Skeletal muscle tissue (tissue), 4 donors: ENCODE results near the gene PLEKHM2. TPM values are rescaled to one million over a fixed set of nuclear protein-coding genes. Genes with fewer than 3 reads are reported as not detected.

Experiments used
- H3K27ac ChIP-seq: one replicate; pipeline ENCODE4 v1.7.0; 2013; ENCODE audit warnings: mild to moderate bottlenecking, low read depth, low read length, inconsistent platforms
- H3K27me3 ChIP-seq, 3 donors: one replicate each; pipeline ENCODE4 v1.7.0; 2013; ENCODE audit warnings: low read length in 3 of 3; ENCODE audit not compliant: control insufficient read depth in 3 of 3, insufficient read depth in 3 of 3
- H3K36me3 ChIP-seq, 3 donors: one replicate each; pipeline ENCODE4 v1.7.0; 2013; ENCODE audit warnings: low read length in 3 of 3; ENCODE audit not compliant: control insufficient read depth in 3 of 3, insufficient read depth in 3 of 3
- H3K4me1 ChIP-seq, 3 donors: one replicate each; pipeline ENCODE4 v1.7.0; 2013; ENCODE audit warnings: low read length in 3 of 3, mild to moderate bottlenecking in 3 of 3; ENCODE audit not compliant: control insufficient read depth in 3 of 3, insufficient read depth in 3 of 3
- H3K4me3 ChIP-seq, 3 donors: one replicate each; pipeline ENCODE4 v1.7.0; 2013; ENCODE audit warnings: low read length in 3 of 3
- H3K9ac ChIP-seq, 3 donors: one replicate each; pipeline ENCODE4 v1.7.0; 2013; ENCODE audit warnings: low read length in 3 of 3, mild to moderate bottlenecking in 3 of 3, moderate library complexity in 2 of 3, low read depth in 1 of 3
- H3K9me3 ChIP-seq, 3 donors: one replicate each; pipeline ENCODE4 v1.7.0; 2013; ENCODE audit warnings: low read length in 3 of 3; ENCODE audit not compliant: control insufficient read depth in 3 of 3
- total RNA-seq: library from RNA; depleted of rRNA; stranded (reverse); fragments of >200 nt; gene quantifications from one replicate; pipeline ENCODE4 v1.2.3, GENCODE V29; 2014
- donor health status: Osteomylitis.

PLEKHM2 gene
- total RNA-seq, 1 donor from 2014 or later = 36.0 TPM

- no peak overlapping the region for H3K27ac ChIP-seq
- no peak overlapping the region for H3K9ac ChIP-seq
- no peaks in the 10 kb centered on the region for H3K27me3 ChIP-seq
- no peak overlapping the region for H3K4me3 ChIP-seq
- no peaks in the 10 kb centered on the region for H3K9me3 ChIP-seq
- peaks cover 0 to 14% (median 4%) of the 10 kb centered on the region in 3 donors for H3K4me1 ChIP-seq
- H3K36me3 ChIP-seq = no peaks in the 10 kb centered on the region
Measured at GRCh38 chr1:15671430-15671829, 12.7 kb upstream of the PLEKHM2 start.

DNA sequence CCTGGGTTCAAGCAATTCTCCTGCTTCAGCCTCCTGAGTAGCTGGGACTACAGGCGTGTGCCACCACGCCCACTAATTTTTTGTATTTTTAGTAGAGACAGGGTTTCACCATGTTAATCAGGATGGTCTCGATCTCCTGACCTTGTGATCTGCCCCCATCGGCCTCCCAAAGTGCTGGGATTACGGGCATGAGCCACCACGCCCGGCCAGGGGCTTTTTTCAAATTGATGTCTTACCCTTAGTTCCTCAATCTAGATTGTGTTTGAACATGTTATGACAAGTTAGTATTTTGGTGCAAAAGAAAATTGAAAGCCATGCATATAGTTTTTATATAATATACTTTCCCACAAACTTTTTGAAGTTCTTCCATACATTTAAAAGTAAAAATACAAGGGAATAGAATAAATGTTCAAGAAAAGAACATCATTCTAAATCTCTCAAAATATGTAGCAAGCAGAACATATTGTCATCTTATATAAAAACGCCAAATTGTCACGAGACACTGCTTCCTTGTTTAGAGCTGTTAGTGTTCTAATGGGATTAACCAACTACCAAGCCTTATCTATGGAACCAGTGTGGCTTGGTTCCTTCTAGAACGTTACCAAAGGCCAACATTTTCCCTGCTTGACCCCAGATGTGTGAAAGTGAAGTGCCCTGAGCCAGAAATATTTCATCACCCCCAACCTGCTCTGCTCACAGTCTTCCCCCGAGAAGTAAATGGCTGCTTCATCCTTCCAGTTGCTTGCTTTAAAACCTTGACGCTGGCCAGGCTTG lies 9.5 kb upstream of the PLEKHM2 start:
- Histone ChIP-seq H3K4me1 (peaks cover 0 to 9% (median 4%) of the 10 kb centered on the region in 3 donors), H3K9ac (no peak overlapping the region), H3K27me3 (no peaks in the 10 kb centered on the region), H3K9me3 (no peaks in the 10 kb centered on the region), H3K36me3 (no peaks in the 10 kb centered on the region), H3K27ac (no peak overlapping the region), H3K4me3 (no peak overlapping the region)

DNA sequence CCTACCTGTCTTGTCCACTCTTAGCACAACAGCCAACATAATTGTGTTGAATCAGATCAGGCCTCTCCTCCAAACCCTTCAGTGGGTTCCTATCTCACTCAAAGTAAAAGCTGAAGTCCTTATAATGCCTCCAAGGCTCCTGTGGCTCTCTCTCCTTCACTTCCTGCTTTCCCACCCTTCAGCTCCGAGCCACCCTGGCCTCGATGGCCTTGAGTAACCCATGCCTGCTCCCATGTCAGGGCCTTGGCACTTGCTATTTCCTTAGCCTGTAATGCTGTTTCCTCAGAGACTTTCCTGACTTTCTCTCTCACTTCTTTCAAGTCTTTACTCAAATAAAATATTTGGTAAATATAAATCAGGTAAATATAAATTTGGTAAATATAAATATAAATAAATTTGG lies 8.1 kb upstream of the PLEKHM2 start:
- Histone ChIP-seq H3K9me3 (no peaks in the 10 kb centered on the region), H3K36me3 (no peaks in the 10 kb centered on the region), H3K4me3 (no peak overlapping the region), H3K9ac (no peak overlapping the region), H3K4me1 (peaks cover 0 to 16% (median 3%) of the 10 kb centered on the region in 3 donors), H3K27me3 (no peaks in the 10 kb centered on the region), H3K27ac (no peak overlapping the region)

GRCh38 chr1:15676688-15677661 lies 7.1 kb upstream of the PLEKHM2 start:
- no peak overlapping the region for H3K4me3 ChIP-seq
- no peak overlapping the region for H3K9ac ChIP-seq
- H3K4me1 ChIP-seq = peaks cover 6 to 25% (median 8%) of the 10 kb centered on the region in 3 donors
- no peaks in the 10 kb centered on the region for H3K27me3 ChIP-seq
- no peak overlapping the region for H3K27ac ChIP-seq
- no peaks in the 10 kb centered on the region for H3K9me3 ChIP-seq
- H3K36me3 ChIP-seq = no peaks in the 10 kb centered on the region

GRCh38 chr1:15678578-15678977 lies 5.5 kb upstream of the PLEKHM2 start:
- peaks cover 8 to 34% (median 14%) of the 10 kb centered on the region in 3 donors for H3K4me1 ChIP-seq
- H3K27me3 ChIP-seq = no peaks in the 10 kb centered on the region
- H3K9me3 ChIP-seq = no peaks in the 10 kb centered on the region
- no peak overlapping the region for H3K27ac ChIP-seq
- H3K9ac ChIP-seq = no peak overlapping the region
- no peaks in the 10 kb centered on the region for H3K36me3 ChIP-seq
- no peak overlapping the region for H3K4me3 ChIP-seq

DNA sequence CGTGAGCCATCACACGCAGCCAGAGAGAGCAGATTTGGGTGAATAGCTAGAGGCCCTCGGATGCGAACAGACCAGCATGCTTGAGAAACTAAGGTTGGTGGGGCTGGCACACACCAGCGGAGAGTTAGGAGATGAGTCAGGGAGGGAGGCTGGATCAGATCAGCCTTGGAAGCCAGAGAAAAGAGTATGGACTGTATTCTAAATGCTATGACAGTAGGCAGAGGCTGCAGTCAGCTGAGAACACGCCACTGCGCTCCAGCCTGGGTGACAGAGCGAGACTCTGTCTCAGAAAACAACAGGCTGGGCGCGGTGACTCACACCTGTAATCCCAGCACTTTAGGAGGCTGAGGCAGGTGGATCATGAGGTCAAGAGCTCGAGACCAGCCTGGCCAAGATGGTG lies 4.0 kb upstream of the PLEKHM2 start:
- peaks cover 10 to 41% (median 19%) of the 10 kb centered on the region in 3 donors for H3K4me1 ChIP-seq
- H3K4me3 ChIP-seq = no peak overlapping the region
- no peaks in the 10 kb centered on the region for H3K27me3 ChIP-seq
- H3K9me3 ChIP-seq = no peaks in the 10 kb centered on the region
- peak overlapping the region; percentile 56 for H3K27ac ChIP-seq
- no peaks in the 10 kb centered on the region for H3K36me3 ChIP-seq
- no peak overlapping the region for H3K9ac ChIP-seq

DNA sequence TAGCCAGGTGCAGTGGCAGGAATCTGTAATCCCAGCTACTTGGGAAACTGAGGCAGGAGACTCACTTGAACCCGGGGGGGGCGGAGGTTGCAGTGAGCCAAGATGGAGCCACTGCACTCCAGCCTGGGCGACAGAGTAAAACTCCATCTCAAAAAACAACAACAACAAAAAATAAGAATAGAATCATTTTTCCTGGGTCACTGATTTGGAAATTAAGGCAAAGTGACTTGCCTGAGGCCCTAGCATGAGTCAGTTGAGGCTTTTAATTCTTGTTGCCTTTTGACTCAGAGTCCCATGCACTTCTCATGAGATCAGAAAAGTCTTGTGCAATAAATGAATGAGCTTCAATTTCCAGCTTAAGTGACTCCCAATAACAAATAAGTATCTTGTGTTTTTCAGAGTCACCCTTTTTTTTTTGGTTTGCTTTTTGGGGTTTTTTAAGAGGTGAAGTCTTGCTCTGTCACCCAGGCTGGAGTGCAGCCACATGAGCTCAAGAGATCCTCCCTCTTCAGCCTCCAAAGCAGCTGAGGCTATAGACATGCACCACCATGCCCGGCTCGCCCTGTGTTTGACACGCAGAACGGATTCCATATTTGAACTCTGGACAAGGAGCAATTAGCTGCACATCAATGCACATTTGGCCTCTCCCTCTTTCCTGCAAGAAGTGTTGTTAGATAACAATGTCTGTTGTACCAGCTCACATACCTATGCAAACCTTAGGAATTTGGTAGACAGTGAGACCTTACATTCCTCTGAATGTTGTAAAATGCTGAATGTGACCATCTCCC lies 3.4 kb upstream of the PLEKHM2 start:
- no peak overlapping the region for H3K4me3 ChIP-seq
- H3K27me3 ChIP-seq = no peaks in the 10 kb centered on the region
- no peaks in the 10 kb centered on the region for H3K9me3 ChIP-seq
- peaks cover 16 to 40% (median 23%) of the 10 kb centered on the region in 3 donors for H3K4me1 ChIP-seq
- H3K27ac ChIP-seq = peak overlapping the region; percentile 56
- H3K36me3 ChIP-seq = no peaks in the 10 kb centered on the region
- no peak overlapping the region for H3K9ac ChIP-seq

DNA sequence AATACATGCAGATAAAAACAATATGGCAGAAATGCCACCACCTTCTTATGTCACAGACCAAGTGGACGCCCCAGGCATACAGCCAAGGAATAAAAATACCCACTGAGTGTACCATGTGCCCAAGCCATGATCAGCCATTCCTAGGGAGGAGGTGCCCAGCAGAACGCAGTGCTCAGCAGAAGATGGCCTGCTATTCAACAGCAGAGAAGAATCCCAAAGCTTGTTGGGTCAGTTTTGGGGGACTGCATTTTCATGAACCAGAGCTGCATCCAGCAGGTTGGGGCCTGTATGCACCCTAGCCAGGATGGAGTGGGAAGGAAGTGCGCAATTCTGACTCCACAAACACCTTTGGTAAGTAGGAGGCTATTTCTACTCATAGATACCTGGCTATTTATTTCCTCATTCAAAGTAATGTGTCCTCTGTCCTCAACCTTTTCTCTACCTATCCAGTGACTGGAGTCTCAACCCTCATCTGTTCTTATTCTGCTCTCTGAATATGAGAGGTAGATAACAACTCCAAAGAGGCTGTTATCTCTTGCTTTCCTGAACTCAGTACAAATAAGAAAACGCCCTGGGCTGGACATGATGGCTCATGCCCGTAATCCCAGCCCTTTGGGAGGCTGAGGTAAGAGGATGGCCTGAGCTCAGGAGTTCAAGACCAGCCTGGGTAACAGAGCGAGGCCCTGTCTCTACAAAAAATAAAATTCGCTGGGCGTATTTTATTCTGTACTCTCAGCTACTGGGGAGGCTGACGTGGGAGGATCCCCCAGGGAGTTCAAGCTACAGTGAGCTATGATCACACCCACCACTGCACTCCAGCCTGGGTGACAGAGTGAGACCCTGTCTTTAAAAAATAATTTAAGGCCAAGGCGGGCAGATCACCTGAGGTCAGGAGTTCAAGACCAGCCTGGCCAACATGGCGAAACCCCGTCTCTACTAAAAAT lies 2.5 kb upstream of the PLEKHM2 start:
- Histone ChIP-seq H3K9me3 (no peaks in the 10 kb centered on the region), H3K4me3 (peak overlapping the region; percentile 11 to 65 (median 23)), H3K36me3 (no peaks in the 10 kb centered on the region), H3K4me1 (peaks cover 19 to 44% (median 29%) of the 10 kb centered on the region in 3 donors), H3K9ac (peak overlapping the region in 1 of 3 donors; percentile 40), H3K27ac (peak overlapping the region; percentile 56), H3K27me3 (no peaks in the 10 kb centered on the region)

DNA sequence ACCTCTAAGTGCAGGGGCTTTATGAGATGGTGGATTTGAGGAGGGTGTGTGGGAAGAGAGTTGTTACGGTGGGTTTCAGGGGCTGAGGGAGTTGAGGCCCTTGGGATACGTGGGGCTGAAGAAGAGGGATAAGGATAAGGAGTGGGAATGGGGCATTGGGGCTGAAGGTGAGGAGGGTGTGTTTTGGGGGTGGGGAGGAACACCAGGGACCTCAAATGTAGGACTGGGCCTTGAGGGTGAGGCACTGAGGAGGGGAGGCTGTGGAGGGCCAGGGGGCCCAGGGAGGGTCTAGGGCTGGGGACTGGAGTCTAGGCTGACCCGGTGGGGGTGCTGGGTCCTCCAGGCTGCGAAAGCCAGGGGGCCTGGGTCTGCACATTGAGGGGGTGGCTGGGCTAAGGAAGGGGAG lies 1.2 kb upstream of the PLEKHM2 start:
- Histone ChIP-seq H3K9me3 (no peaks in the 10 kb centered on the region), H3K27ac (peak overlapping the region; percentile 96), H3K9ac (peak overlapping the region; percentile 40 to 99 (median 97)), H3K27me3 (no peaks in the 10 kb centered on the region), H3K4me3 (peak overlapping the region in 2 of 3 donors; percentile 8 to 36), H3K36me3 (no peaks in the 10 kb centered on the region), H3K4me1 (peaks cover 23 to 44% (median 29%) of the 10 kb centered on the region in 3 donors)
